ENCODE data around the gene CAPN2.
"Not testable (repeated sequence)": the region's sequence is repeated elsewhere in the genome, so short reads cannot be mapped to it uniquely, and the experiment has no call there.

The CAPN2 gene

DNA sequence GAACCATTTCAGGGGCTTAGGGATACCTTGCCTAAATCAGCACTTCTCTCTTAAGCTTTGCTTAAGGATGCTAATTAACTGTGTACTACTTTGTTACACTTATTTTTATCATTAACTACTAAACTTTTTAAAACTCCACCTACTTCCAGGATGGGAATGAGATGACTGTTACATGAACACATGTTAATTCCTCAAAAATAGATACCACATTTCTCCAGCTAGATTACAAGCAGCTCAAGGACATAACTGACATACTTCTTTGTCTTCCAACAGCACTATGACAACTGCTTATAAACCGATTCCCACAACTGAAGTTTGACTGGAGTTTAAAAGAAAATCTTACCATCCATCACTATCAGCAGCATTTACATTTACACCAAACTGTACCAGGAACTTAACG is 79.7 kb downstream of the CAPN2 start:
- DNase-seq (ENCODE audit: low spot score), result no peak

DNA sequence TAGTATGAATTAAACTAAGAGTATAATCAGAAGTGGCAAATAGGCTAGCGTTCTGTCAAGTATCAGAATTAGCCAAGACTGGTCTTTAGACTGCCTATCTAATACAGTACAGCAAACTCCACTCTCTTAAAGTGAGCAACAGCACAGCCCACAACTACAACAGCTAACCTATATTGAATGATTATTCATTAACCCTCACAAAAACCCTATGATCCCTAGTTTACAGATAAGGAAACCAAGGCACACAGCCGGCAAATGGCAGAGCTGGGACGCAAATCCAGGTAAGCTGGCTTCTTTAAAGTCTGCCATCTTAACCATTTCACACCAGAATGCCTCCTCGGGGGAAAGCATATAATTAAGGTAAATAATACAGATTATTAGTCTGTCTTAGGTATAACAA is 81.4 kb downstream of the CAPN2 start:
- DNase-seq (ENCODE audit: low spot score), result no peak

DNA sequence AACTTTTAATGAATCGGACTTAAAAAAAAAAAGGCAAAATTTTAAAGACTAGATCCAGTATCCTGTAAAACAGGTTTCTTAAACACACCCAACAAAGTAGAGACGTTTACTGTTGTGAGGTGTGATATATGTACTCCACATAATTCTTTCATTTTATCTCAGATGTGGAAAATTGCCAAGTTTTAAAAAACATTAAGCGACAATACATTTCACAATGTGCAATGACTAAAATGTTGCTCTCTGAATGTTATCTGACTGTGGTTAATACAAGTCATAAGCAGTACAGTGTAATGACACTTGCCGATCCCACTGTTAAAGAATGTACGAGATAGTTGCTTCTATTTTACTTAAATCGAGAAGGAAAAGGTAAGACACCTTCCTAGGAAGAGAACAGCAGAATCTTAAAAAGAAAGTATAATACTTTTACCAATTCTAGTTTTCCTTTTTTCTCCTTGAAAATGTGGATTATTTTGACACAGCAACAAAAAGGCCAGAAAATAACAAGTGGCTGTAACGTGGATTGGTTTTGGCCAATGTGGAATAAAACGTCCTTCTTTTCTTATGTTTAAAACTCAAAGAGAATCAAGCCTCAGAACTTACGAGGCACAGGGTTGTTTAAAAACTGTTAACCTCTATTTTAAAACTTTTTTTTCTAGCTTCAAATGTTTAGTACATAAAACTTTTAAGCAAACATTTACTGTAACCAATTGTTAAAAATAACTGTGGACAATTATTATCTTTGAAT is 82.0 kb downstream of the CAPN2 start:
- no peak for DNase-seq (ENCODE audit: low spot score)

DNA sequence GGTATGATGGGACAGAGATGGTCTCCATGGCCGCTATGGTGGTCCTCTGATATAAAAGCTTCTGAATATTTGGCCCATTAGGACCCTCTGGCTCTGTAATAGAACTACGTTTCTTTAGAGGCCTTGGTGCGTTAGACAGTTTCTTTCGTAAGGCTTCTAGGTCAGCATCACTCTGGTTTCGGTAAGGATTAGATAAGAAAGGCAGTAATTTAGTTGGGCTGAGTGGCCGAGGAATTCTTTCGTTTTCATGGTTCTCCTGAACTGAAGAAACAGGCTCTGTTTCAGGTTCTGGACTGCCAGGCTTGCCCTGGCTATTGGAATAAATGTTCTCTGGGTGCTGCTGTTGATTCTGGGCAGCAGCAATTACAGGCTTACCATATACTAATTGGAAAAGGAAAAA is 83.9 kb downstream of the CAPN2 start:
- no peak for DNase-seq (ENCODE audit: low spot score)

DNA sequence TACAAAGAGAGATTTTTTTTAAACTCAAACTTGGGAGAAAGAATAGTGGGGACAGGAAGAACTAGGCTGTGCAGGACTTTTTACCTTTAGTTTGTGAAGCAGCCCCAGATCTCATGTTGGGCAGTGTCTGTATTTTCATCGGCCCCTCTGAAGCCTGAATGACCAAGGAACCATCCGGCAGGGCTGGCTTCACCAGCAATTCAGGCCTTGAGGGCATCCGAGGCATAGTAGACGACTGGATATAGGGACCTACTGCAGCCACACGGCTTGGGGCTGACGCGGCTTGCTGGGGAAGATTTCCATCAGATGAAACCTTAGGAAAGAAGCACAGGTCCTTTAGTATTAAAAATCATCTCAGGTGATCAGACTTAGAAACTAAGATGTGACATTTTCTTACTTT is 89.7 kb downstream of the CAPN2 start:
- DNase-seq (ENCODE audit: low spot score), result no peak

DNA sequence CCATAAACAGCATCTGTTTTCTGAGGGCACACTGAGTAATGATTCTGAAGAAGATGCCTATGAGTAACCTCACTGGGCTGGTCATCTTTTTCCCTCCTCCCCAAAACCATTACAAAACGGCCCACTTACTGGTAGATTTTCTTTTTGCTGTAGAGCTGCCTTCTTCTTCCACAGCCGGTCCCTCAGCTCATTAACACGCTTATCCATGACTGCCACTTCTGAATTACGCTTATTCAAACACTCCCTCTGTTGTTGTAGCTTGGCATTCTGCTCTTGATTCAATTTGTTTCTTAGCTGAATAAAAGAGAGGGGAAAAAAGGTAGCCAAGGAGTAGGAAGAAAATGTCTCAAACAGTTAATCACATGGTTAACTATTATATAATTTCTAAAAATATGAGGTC is 90.3 kb downstream of the CAPN2 start:
- DNase-seq (ENCODE audit: low spot score), result no peak

DNA sequence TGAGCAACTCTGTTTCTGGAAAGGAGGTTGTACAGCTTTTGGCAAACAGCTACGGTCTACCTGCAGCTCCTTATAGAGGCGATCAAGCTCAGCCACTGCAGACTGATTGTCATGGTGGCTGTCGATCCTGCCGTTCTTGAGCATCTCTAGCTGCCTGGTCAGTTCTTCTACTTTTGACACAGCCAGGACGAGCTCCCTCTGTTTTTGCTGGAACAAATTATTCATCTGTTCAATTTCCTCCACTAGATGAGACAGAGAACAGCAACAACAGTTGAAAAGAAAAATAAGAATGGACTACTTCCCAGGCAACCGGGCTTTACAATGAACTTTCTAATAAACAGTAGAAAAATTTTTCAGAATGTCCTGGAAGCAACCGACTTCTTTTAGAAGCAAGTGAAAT is 90.9 kb downstream of the CAPN2 start:
- no peak for DNase-seq (ENCODE audit: low spot score)

DNA sequence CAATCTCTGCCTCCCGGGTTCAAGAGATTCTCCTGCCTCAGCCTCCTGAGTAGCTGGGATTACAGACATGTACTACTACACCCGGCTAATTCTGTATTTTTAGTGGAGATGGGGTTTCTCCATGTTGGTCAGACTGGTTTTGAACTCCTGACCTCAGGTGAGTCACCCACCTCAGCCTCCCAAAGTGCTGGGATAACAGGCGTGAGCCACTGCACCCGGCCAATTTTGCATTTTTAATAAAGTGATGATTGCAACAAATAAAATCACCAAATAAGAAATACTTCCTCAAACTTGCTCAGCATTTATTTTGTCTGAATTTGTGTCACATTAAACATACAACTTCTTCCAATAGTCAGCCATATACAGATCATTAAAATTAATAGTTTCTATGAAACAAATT is 97.6 kb downstream of the CAPN2 start:
- not testable (repeated sequence) for DNase-seq (ENCODE audit: low spot score)

DNA sequence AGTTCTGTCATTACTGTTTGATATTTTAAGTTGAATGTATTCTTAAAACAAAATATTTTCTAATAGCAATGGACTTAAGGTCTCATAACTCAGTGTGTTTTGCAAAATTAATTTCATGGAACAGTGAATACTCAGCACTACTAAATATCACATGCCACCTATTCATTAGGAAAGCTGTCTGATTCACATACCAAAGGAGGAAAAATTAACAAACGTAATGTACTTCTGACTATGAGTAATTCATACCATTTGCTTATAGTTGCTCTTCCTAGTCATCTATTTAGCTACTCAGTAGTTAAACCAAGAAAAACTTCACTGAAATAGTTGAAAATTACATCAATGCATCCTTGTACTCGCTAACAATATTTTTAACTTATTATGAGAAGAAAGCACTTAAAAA is 98.2 kb downstream of the CAPN2 start:
- DNase-seq (ENCODE audit: low spot score), result peak; percentile 35

DNA sequence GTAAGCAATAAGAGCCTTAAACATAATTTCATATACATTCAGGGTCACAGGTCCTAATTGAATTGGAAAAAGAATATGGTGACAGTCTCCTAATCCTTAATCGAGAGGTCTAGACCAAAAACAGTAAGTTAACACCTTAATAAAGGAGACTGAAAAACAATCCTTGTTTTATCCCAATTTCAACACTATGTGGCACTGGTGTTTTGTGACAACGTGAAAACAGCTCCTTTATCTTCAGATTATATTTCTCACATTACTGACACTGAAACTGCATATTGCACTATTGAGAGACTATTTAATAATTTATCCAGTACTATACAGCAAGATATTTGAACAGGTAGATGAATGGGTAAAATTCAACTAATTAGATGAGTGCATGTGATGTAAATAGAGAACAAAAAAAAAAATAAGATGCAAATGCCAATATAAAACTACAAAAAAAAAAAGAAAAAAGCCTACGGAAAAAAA is 99.3 kb downstream of the CAPN2 start:
- DNase-seq (ENCODE audit: low spot score), result peak; percentile 57

DNA sequence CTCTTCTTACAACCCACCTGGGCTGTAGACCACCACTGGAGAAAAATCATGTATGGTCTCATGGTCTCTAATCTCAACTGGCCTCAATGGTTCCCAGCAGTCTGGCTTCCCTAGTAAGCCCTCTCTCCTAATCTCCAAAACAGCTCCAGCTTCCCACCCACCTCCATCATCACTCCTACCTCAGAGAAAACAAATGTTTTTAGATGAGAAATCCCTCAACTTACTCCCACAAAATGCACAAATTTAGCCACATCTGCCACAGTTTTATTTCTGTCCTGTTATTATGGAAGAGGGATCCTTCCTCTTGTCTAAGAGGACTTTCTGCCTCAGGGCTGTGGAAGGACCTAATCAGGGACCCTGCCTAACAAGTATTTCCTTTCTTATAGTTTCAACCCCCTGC is 101.3 kb downstream of the CAPN2 start:
- DNase-seq (ENCODE audit: low spot score), result no peak

DNA sequence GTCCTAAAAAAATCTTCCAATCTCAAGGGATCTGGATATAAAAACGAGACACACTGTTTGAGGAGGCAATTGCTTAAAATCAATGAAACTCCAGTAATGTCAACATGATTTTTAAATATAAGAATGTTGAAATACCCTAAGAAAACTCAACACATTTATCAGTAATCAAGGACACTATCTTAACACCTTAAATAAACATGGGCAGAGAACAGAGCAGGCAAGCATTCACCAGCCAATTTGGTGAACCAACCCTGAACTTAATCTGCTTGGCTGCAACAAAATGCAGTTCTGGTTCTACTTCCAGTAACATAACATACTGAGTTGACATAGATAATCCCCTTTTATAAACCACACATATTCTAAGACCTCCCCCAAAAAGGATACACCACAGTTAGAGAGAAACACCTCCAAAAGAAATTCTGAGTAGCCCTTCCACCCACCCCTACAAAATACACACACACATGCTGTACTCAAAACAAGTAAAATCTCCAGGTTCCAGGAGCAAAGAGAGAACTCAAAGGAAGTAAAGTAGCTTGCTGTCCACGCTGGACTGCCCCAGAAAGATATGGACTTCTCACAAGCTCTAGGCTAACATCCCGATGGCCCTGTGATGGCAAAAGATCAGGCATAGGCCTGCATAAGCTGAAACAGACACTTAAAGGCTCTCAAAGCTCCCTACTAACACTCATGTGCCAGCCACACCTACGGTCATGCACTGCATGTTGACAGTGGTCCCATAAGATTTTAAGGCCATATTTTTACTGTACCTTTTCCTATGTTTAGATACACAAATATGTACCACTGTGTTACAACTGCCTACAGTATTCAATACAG is 102.9 kb downstream of the CAPN2 start:
- no peak for DNase-seq (ENCODE audit: low spot score)

DNA sequence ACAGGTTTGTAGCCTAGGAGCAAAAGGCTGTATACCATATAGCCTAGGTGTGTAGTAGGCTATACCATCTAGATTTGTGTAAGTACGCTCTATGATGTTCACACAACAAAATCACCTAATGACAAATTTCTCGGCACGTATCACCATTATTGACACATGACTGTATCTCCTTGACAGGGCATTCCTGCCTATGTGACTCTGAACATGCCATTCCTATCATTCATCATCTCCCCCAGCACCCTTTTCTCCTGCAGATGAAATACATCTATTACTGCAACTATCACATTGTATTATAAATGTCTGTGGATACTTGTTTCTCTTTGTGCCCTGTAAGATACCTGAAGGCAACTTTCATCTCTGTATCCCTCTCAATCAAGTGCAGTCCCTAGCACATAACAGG is 103.5 kb downstream of the CAPN2 start:
- DNase-seq (ENCODE audit: low spot score), result peak; percentile 79

DNA sequence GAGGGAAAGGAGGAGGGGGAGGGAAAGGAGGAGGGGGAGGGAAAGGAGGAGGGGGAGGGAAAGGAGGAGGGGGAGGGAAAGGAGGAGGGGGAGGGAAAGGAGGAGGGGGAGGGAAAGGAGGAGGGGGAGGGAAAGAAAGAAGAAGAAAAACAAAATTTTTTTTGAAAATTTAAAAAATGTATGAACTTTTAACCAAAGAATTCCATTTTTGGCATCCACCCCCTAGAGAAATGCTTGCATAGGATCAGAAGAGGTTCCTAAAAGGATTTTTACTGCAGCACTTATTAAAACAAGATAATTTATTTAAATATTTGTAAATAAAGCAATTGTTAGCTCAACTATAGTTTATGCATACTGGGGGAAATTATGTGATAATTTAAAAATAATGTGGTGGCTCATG is 104.9 kb downstream of the CAPN2 start:
- not testable (repeated sequence) for DNase-seq (ENCODE audit: low spot score)

DNA sequence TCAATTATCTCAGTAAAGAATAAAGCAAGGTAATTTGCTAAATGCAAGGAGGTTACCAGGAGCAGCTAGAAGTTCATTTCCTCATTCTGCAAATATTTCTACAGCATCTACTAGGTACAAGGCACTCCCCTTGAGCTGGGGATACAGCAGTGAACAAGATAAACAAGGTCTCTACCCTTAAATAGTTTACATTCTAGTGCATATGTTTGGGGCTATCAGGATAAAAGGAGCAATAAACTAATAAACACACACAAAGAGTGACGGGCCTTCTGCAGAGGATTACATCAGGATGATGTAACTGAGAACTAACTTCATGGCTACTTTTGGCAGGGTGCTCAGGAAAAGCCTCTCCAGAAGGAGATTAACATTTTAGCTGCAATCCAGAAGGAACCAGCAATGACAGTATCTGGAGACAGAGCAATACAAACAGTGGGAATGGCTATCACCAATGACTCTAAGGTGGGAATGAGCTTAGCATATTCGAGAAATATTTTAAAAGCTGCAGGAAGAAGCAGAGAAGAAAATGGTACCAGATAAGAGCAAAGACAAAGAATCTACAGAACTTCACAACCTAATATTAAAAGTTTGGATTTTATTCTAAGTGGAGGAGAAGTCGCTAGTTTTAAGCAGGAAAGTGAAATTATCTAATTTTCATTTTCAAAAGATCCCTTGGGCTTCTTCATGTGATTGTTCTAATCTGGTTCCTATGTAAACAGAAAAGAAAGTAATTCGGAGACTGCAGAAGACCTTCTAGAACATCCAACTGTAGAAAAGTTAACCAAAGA is 107.6 kb downstream of the CAPN2 start:
- DNase-seq (ENCODE audit: low spot score), result no peak

DNA sequence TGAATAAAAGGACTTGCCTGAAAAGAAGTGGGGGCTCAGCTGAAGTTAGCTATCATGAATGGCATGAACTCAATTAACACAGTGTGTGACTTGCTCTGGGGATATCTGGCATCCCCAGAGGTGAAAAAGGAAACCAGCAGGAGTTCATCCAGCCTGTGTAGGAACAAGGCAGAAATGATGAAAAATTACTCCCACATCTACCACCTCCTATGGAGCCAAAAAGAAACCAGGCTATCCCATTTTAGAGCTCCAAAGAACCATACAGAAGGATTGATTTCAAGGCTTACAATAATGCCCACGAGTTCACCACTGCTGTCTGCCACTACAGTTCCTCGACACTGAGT is 108.1 kb downstream of the CAPN2 start:
- no peak for DNase-seq (ENCODE audit: low spot score)

DNA sequence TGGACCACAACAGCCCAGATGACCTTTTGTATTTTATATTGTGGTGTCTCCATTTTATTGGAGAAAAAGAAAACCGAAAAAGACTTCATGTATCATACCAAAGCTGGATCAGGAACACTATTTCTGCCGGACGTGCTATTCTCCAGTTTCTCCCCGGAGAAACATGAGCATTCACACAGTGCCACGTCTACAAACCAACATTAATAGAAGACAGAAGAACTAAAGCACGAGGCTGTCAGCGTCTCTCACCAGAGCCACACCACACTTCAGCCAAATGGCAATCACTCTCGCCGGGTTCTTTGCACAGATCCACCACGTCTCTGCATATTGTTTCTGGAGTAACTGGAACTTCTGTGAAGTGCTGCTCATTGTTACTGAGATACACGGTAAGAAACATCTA is 108.6 kb downstream of the CAPN2 start:
- DNase-seq (ENCODE audit: low spot score), result no peak

DNA sequence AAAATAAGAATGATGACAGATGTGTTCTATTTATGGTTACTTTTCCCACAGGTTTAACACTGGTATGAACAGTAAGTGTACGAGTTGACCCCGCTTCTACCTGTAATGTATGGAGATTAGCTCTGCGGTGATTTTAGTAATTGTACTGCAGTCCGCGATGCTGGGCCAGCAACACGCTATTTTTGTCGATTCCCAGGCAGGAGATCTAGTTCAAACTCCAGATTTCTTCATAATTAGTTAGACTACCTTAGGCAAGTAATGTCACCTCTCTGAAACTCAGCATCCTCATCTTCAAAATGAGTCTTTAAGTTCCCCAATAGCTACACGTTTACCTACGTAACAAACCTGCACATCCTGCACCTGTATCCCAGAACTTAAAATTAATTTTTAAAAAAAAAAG is 111.9 kb downstream of the CAPN2 start:
- no peak for DNase-seq (ENCODE audit: low spot score)

DNA sequence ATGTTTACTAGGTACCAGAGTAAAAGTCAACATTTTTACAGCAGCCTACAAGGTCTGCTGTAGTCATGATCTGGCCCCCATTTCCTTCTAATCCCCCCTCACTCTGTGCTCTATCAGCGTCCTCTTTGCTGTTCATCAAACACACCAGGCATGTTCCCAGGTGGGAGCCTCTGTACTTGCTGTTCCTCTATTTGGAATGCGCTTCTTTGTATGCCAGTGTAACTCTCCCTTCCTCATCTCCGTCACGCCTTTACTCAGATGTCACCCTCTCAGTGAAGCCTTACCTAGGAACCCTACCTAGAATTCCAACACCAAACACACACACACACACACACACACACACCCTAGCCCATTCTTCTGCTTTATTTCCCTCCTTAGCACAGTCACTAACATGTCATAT is 112.4 kb downstream of the CAPN2 start:
- no peak for DNase-seq (ENCODE audit: low spot score)

Measured in RKO (cell line).